ENCODE data around the gene TTYH2.
"Not testable (repeated sequence)": the region's sequence is repeated elsewhere in the genome, so short reads cannot be mapped to it uniquely, and the experiment has no call there.

TTYH2 gene, protein sequence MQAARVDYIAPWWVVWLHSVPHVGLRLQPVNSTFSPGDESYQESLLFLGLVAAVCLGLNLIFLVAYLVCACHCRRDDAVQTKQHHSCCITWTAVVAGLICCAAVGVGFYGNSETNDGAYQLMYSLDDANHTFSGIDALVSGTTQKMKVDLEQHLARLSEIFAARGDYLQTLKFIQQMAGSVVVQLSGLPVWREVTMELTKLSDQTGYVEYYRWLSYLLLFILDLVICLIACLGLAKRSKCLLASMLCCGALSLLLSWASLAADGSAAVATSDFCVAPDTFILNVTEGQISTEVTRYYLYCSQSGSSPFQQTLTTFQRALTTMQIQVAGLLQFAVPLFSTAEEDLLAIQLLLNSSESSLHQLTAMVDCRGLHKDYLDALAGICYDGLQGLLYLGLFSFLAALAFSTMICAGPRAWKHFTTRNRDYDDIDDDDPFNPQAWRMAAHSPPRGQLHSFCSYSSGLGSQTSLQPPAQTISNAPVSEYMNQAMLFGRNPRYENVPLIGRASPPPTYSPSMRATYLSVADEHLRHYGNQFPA
- total RNA-seq = 7.6 to 31.6 (median 29.5) reads per million in 3 experiments

DNA sequence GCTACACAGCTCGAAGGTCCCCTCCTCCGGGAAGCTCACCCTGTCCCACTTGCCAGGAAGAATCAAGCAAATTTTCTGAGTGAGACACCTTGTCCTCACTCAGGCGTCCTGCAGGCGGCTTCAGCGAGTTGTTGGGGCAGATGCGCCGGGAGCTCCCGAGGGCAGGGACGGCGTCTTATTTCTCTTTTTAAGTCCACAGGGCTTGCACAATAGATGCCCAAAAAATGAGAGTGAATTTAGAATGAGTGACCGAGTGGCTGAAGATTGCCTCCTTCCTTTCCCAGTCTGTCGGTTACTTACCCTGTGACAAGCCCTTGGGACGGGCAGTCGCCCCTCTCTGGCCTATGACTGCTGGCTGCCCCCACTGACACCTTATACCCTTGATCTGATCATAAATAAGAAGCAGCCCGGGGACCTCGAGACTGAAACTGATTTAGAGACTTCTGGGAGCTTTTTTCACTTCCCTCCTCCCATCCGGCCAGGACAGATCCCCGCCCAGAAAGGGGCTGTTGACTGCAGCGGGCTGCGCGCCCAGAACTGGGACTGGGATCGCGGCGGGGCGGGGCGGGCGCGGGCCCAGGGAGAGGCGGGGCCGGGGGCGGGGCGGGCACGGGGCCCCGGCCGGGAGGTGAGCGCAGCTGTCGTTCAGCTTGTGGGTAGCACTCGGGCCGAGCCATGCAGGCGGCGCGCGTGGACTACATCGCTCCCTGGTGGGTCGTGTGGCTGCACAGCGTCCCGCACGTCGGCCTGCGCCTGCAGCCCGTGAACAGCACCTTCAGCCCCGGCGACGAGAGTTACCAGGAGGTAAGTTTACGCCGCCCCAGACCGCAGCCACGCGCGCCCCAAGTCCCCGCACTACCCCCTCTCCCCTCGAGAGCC, at the start of gene TTYH2:
Gene TTYH2, plus strand, starts transcription at position 659 of the 879 bp plus-strand sequence. Its CDS starts 17 bp downstream, at position 676.
- peak; percentile 68 for DNase-seq

DNA sequence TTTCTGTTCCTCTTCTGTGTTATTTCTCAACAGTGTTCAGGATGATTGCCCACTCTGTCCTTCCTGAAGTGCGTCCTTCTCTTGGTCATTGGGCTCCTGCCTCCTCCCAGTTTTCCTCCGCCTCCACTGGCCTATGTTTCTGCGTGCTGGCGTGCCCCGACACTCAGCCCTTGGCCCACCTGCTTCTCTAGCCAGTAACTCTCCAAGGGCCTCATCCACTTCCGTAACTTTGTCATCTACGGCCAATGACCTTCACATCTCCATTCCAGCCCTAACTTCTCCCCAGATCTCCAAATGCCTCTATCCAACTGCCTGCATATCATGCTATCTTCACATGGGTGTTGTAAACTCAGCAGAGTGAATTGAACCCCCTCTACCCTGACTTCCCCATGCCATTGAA, 49.5 kb upstream of the TTYH2 start:
- DNase-seq = no peak

DNA sequence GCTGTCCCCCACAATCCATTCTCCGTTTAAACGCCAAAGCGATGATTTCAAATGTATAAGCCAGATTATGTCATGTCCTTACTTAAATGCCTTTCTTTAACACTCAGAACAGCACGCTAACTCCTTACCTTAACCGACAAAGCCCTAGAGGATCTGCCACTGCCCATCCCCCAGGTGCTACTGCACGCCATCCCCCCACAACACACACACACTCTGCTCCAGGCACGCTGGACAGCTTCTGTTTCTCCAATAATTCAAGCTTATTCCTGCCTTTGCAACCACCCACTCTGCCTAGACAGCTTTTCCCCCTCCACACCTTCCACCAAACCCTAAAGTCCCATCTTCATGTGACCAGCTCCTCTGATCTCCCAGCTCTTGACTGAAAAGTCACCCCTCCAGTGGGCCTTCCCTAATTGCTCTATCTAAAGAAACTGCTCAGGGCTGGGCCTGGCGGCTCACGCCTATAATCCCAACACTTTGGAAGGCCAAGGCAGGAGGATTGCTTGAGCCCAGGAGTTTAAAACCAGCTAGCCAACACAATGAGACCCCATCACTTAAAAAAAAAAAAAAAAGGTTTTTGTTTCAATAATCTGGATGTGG, 48.8 kb upstream of the TTYH2 start:
- no peak for DNase-seq

DNA sequence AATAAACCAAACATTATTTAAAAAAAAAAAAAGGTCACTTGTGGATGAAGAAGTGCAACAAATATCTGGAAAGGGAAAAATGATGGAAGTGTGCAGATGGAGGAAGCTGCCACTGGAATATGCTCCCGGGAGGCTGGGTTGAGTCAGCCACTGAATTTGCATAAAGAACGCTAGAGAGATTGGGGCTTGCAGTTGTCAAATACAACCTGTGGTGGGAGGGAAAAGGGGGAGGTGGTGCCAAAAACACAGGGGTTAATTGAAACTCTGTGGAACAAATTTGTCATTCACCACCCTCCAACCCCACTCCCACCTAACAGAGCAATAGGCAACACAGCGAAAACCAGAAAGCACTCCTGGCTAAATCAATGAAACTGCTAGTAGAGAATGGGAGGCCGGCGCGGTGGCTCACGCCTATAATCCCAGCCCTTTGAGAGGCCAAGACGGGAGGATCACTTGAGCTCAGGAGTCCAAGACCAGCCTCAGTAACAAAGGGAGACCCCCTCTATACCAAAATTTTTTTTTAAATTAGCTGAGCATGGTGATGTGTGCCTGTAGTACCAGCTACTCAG, 47.5 kb upstream of the TTYH2 start:
- no peak for DNase-seq

DNA sequence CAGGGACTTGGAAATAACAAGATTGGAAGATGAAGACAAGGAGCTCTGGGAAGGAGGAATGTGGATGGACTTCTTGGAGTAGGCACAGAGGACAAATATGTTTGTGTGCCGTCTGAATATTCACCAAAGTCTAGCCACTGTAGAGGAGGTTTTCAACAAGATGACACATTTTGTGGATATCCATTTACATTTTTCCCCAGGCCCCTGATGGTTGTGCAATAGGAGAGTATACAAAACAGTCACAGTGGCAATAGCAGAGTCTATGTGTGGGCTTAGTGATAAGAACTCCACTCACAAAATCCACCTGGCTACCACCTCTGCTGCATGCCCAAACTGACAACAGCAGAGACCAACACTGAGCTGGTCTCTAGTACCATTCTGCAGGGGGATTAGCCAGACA, 42.4 kb upstream of the TTYH2 start:
- no peak for DNase-seq

DNA sequence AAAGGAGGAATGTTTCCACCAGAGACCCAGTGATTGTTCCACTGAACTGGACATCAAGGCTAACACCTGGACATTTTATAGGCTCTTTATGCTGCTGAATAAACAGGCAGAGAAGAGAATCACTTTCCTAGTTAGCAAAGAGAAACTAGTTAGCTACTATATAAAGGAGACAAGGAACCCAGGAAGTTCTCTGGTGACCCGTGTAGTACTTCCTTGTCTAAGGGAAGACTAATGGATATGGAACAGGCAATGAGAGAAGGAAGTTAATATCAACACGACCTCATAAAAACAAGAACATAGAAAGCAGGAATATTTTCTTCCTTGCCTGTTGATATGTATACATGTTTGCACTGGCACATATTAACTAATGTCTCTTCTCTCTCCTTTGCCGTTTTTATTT, 40.7 kb upstream of the TTYH2 start:
- DNase-seq = no peak

DNA sequence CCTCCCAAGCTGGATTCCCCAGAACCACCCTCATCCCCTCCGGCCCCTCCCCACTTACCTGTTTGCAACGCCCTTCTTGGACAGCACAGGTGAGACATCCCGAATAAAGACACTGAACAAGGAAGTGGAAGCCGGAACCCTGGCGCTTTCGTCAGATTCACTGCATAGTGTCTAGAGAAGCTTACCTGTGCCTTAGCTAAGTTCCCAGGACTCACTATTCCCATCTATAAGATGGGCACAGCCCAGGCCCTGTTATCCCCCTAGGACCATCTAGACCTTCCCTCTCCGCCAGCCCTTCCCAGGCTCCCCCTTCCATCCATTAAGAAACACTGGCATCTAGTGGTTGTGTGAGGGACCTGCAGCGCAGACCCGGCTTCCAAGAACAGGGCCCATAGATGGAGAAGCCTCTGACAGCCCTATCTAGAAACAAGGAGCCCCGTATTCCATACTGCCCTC, 36.8 kb upstream of the TTYH2 start:
- peak; percentile 7 for DNase-seq

DNA sequence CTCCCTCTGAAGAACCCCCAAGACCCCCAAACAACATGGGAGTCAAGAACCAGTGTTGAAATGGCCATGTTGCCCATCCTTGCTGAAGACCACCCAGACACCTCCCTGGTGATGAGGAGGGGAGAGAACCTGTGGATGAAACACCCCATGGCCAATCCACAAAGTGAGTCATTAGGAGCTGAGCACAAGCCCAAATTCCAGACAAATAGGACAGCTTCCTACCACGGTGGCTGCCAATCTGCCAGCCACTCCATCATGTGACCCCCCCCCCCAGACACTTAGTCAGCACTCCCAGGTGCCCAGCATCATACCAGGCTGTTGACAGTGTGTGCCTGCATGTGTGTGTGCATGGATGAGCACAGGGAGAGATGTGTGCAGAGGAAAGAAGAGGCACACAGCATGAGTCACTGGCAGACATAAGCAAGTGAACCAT, 36.3 kb upstream of the TTYH2 start:
- no peak for DNase-seq

DNA sequence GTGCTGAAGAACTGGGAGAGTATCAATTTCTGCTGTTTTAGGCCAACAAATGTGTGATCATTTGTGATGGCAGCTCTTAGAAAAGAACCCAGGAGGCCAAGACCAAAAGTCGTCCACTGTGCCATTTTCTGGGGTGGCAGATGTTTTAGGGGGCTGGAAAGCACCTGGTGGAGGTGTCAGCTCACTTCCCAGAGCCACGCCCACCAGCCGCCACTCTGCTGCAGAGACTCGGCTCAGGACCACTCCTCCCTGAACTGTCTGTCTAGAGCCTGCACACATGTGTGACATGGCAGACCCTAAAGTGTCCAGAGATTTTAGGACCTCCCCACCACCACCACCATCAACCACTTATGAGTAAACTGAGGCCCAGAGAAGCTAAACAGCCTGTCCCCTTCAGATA, 33.8 kb upstream of the TTYH2 start:
- DNase-seq = no peak

DNA sequence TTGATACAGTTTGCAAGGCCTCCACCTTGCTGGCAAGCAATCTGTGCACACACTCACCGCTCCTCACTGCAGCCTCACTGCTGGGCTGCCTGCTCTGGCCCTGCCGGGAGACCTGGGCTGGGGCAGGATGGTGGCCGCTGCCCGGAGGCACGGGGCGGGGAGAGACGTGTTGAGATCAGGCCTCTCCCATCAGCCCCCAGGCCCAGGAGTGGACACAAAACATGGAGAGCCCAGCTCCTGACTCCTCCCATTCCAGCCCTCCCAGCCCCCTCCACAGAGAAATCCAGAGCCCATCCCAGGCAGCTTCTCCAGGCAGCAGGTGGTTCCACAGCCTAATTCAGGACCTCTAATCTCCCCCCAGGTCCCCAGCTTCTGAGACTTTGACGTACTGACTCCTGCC, 33.0 kb upstream of the TTYH2 start:
- DNase-seq = no peak

DNA sequence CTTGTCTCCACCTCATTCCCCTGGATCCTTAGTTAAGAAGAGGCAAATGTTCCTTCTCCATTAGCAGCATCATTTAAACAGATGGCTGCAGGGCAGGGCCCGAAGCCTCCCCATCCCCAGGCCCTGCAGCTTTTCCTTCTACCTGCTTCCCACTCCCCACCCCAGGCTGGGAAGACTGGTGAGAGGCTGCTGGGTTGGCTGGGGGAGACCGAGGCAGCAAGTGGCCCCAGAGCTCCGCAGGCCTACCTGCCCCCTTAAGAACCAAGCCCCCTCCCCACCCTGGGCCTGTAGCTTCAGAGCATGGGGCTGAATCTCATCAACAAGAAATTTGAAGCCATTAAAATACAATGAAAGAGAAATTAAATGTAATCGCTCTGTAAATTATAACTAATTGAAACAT, 32.0 kb upstream of the TTYH2 start:
- no peak for DNase-seq

DNA sequence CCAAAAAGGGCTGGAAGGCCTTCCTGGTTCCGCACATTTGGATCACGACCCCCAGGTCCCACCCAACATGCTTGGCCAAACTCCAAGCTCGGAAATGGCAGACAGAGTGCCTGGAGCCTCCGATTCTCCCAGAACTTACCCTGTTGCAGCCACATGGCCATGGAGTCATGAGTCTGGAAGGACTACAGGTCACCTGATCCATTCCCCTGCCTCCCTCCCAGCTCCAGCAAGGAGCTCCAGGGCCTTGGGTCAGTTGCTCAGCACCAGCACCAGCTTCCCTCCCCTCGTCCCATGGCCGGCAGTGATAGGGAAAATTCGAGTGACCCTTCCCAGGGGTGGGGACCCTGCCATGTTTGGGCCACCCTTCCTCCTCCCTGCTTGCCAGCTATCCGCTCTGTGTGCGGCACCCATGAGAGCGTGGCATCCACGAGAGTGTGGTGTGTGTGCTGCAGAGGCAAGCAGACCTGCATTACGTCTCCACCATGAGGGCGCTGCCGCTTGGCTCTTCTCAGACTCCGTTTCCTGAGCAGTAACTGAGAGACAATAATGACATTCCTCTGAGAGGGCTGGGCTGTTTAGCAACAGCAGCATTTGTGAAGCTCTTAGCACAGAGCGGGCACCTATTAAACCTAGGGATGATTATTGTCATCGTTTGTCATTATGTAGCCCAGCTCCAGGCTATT, 31.2 kb upstream of the TTYH2 start:
- DNase-seq = no peak

DNA sequence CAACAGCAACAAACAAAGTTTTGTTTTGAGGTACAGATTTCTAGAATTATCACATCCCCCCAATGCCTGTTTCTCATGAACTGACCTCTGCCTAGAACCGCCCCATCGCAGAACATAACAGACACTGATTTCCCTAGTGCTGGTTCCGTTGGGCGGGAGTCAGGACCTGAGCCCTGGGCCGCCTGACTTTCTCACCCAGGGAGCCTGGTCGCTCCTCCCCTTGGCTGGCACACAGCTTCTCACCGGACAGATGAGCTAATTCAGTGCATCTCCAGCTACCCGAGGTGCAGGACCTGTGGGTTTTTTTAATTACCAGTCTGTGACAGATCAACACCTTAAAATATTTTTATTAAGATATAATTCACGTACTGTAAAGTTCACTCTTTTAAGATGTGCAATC, 30.0 kb upstream of the TTYH2 start:
- no peak for DNase-seq

DNA sequence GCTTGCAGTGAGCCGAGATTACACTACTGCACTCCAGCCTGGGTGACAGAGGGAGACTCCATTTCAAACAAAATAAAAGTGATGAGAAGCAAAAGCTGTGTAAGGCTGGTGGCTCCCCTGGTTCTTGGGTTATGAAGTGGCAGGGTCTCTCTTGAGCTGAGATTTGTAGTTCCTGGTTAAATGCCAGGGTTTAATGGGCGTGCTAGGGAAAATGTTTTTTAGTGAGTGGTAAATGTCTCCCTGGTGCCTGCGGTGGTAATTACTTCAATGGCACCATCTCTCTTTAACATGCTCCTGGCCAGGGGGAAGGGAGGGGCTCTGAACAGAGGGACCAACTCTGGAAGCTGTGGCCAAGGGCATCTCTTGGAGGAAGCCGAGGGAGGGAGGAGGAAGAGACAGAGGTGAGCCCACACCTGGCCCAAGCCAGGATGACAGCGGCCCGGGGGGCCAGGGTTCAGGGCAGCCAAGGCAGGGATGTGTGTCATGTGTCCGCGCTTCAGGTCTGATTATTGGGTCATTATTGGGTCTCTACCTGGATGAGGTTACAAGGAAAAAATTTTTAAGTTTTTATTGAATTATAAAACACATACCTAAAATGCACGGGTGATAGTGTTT, 27.7 kb upstream of the TTYH2 start:
- no peak for DNase-seq

DNA sequence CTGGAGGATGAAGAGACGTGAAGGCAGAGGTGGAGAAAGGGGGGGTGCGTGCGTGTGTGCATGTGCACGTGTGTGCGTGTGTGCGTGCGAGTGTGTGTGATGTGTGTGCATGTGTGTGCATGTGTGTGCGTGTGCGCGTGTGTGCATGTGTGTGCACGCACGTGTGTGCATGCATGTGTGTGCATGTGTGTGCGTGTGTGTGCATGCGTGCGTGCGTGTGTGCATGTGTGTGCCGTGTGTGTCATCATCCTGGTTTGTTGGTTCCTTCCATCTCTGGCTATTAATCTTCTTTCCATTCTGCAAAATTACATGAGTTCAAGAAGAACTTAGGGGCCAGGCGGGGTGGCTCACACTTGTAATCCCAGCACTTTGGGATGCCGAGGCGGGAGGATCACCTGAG, 26.9 kb upstream of the TTYH2 start:
- DNase-seq = no peak

DNA sequence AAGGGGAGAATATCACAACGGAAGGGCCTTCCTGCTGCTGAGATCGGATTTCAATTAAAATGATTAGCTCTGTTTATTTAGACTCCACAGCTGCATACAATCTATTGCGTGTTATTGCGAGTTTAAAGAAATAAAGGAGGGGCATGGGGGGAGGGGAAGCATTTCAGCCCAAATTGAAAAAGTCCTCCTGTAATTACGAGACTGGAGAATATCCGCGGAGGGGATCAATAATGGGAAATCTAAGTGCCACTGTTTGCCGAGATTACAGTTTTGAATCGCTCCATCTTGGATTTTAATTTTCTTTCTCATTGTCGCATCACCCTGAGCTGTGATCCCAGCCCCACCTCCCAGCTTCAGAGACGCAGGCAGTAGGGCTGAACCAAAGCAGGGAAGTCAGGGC, 25.6 kb upstream of the TTYH2 start:
- DNase-seq = no peak

DNA sequence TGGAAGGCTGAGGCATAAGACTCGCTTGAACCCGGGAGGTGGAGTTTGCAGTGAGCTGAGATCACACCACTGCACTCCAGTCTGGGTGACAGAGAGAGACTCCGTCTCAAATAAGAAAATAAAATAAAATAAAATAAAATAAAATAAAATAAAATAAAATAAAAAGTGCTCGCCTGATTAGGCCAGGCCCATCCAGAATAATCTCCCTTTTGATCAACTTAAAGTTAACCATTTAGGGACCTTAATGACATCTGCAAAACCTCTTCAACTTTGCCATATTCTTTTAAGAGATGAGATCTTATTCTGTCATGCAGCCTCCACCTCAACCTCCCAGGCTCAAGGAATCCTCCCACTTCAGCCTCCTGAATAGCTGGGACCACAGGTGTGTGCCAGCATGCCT, 24.7 kb upstream of the TTYH2 start:
- not testable (repeated sequence) for DNase-seq

DNA sequence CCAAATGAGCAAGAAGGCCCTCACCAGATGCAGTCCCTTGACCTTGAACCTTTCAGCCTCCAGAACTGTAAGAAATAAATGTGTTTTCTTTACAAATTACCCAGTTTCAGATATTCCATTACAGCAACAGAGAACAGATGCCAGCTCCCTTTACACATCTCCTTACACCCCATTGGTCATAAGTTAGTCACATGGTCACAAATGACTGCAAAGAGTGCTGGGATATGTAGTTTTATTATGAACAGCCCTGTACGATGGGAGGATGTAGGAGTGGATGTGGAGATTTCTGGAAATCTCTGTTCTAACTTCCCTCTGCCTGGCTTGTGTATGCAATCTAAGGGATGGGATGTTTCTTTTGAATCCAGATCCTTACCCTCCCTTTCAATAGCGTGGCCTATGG, 23.2 kb upstream of the TTYH2 start:
- DNase-seq = no peak

DNA sequence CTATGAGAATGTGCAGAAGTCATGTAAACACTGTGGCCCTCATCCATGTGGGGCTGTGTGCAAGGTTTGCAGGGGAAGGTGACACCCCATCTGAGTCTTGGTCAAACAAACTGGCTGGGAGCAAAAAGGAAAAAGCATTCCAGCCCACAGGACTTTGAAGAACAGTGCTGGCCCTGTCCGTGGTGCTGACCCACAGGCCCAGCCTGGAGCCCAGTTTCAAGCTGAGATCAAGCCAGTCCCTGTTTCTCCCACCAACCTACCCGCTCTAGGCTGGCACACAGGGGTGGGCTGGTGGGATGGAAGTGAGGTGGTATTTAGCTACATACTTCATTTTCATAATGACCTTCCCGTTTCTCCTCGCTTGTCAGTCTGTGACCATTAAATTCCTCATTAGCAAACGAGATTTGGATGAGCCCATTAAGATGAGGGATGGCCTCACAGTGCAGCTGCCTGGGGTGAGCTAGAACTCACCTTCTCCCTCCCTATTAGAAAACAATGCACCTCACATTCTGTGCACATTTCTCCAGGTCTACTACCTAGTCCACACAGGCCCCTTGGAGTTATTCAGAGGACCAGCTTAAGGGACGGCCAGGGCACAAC, 22.5 kb upstream of the TTYH2 start:
- DNase-seq = no peak

DNA sequence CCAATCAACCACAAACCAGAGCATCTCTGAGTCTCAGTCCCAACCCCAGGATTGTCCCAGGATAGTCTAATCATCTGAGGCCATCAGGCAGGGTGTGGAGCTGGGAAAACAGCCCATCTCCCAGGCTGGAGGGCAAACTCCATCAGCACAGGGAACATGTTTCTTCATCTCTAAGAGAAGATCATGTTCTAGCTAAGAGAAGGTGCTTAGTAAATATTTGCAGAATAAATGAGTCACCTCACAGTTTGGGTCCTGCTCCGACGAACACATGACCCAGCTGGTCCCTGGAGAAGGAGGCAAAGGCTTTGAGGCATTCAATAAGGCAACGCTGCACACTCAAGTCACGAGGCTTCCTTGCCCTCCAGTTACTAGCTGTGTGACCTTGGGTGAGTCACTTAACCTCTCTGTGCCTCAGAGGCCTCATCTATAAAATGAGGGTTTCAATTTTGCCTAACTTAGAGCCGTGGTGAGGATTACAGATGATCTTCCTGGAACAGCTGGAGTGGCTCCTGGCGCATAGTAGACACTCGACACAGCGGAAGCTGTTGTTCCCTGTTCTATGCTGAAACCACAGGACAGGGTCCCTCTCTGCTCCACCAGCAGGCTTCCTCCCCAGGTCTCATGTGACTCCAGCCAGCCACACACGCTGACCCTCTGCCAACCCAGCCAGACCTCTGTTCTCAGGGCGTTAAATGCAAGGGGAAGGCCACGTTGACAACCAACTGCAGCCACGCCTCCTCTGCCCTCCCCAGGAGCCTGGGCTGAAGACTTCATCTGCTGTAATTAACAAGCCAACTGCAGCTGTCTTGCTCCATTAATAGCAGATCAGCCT, 20.2 kb upstream of the TTYH2 start:
- no peak for DNase-seq

All from central memory CD4-positive, alpha-beta T cell (primary cell).